A549 (cell line): ENCODE measurements around the gene NKIRAS2.

Experiments used
- CHD2 ChIP-seq: fragments of 150-350 bp; IDR thresholded peaks from 2 replicates; pipeline ENCODE4 v1.6.1; 2014; ENCODE audit warnings: low read length; ENCODE audit not compliant: partially characterized antibody
- HDAC2 ChIP-seq: fragments of 200-600 bp; sonication (generic); IDR thresholded peaks from 2 replicates; pipeline ENCODE4 v1.6.1; 2016
- ZNF302 ChIP-seq: fragments of 250-450 bp; sonication (Bioruptor Pico); IDR thresholded peaks from 2 replicates; pipeline ENCODE4 v1.9.0; 2021; ENCODE audit warnings: inconsistent platforms, mild to moderate bottlenecking, moderate library complexity

GRCh38 chr17:42010898-42011516, 8.9 kb upstream of the NKIRAS2 start:
- TF ChIP-seq ZNF302 (CRISPR knock-in tag) (no peak), HDAC2 (no peak), CHD2 (no peak)
